ENCODE results near the gene WDTC1. TPM values are rescaled to one million over a fixed set of nuclear protein-coding genes. Genes with fewer than 3 reads are reported as not detected.

Gene WDTC1
- total and polyA plus RNA-seq, 2 of the 13 experiments (the other 11 are each of a cell fraction or from before 2014, with no cell fraction given) = 5.5 TPM

- TF ChIP-seq GTF3A (CRISPR knock-in tag; conservative IDR thresholded peaks at IDR 0.05) (0 out of 2 replicates have a peak, but pooled peaks have one; percentile 40), PTBP1 (IDR thresholded peaks at IDR 0.05; ENCODE audit: low read depth, low read length, poor library complexity, severe bottlenecking) (peak; percentile 48), ZFP41 (CRISPR knock-in tag; IDR thresholded peaks at IDR 0.05; ENCODE audit: borderline replicate concordance) (0 out of 2 replicates have a peak, but pooled peaks have one; percentile 39), AKAP8 (CRISPR knock-in tag; IDR thresholded peaks at IDR 0.05) (peak; percentile 88), ZNF564 (CRISPR knock-in tag; IDR thresholded peaks at IDR 0.05) (peak; percentile 87), ZNF124 (CRISPR knock-in tag; IDR thresholded peaks at IDR 0.05) (peak; percentile 83), ZNF263 (CRISPR knock-in tag; IDR thresholded peaks at IDR 0.05) (peak; percentile 40; the same call in 1 of the 2 replicates), KDM4B (CRISPR knock-in tag; IDR thresholded peaks at IDR 0.05) (peak; percentile 62; the same call in 1 of the 2 replicates), JUND (CRISPR knock-in tag; IDR thresholded peaks at IDR 0.05) (peak; percentile 65; the same call in 1 of the 2 replicates), TCF7L2 (IDR thresholded peaks at IDR 0.05; ENCODE audit: low read depth, low read length) (no peak), ZNF354B (CRISPR knock-in tag; IDR thresholded peaks at IDR 0.05) (peak; percentile 59; the same call in 1 of the 2 replicates), PLSCR1 (CRISPR knock-in tag; IDR thresholded peaks at IDR 0.05; ENCODE audit: borderline replicate concordance) (no peak), NFKB2 (CRISPR knock-in tag; IDR thresholded peaks at IDR 0.05; ENCODE audit: borderline replicate concordance) (peak; percentile 86), SMAD9 (CRISPR knock-in tag; IDR thresholded peaks at IDR 0.05) (no peak), ZNF18 (CRISPR knock-in tag; IDR thresholded peaks at IDR 0.05; ENCODE audit: insufficient replicate concordance) (peak; percentile 53), SOX6 (IDR thresholded peaks at IDR 0.05) (no peak), SOX6 (CRISPR knock-in tag; IDR thresholded peaks at IDR 0.05) (peak; percentile 77)
- TF ChIP-seq, protein P1, sequence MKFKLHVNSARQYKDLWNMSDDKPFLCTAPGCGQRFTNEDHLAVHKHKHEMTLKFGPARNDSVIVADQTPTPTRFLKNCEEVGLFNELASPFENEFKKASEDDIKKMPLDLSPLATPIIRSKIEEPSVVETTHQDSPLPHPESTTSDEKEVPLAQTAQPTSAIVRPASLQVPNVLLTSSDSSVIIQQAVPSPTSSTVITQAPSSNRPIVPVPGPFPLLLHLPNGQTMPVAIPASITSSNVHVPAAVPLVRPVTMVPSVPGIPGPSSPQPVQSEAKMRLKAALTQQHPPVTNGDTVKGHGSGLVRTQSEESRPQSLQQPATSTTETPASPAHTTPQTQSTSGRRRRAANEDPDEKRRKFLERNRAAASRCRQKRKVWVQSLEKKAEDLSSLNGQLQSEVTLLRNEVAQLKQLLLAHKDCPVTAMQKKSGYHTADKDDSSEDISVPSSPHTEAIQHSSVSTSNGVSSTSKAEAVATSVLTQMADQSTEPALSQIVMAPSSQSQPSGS (CRISPR knock-in tag; IDR thresholded peaks at IDR 0.05) = peak; percentile 95
- TF ChIP-seq, protein P2, sequence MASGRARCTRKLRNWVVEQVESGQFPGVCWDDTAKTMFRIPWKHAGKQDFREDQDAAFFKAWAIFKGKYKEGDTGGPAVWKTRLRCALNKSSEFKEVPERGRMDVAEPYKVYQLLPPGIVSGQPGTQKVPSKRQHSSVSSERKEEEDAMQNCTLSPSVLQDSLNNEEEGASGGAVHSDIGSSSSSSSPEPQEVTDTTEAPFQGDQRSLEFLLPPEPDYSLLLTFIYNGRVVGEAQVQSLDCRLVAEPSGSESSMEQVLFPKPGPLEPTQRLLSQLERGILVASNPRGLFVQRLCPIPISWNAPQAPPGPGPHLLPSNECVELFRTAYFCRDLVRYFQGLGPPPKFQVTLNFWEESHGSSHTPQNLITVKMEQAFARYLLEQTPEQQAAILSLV (CRISPR knock-in tag; IDR thresholded peaks at IDR 0.05; ENCODE audit: borderline replicate concordance) = peak; percentile 99; the same call in 1 of the 2 replicates
- TF ChIP-seq, protein P3, sequence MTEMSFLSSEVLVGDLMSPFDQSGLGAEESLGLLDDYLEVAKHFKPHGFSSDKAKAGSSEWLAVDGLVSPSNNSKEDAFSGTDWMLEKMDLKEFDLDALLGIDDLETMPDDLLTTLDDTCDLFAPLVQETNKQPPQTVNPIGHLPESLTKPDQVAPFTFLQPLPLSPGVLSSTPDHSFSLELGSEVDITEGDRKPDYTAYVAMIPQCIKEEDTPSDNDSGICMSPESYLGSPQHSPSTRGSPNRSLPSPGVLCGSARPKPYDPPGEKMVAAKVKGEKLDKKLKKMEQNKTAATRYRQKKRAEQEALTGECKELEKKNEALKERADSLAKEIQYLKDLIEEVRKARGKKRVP (CRISPR knock-in tag; IDR thresholded peaks at IDR 0.05) = peak in 1 of 2 experiments; percentile 90; a peak in 2 of 4 replicates
- TF ChIP-seq, protein P4, sequence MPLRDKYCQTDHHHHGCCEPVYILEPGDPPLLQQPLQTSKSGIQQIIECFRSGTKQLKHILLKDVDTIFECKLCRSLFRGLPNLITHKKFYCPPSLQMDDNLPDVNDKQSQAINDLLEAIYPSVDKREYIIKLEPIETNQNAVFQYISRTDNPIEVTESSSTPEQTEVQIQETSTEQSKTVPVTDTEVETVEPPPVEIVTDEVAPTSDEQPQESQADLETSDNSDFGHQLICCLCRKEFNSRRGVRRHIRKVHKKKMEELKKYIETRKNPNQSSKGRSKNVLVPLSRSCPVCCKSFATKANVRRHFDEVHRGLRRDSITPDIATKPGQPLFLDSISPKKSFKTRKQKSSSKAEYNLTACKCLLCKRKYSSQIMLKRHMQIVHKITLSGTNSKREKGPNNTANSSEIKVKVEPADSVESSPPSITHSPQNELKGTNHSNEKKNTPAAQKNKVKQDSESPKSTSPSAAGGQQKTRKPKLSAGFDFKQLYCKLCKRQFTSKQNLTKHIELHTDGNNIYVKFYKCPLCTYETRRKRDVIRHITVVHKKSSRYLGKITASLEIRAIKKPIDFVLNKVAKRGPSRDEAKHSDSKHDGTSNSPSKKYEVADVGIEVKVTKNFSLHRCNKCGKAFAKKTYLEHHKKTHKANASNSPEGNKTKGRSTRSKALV (CRISPR knock-in tag; IDR thresholded peaks at IDR 0.05) = no peak
Measured at GRCh38 chr1:27321813-27322568, 87.6 kb downstream of the WDTC1 start, which contains the start of gene TMEM222 (continued).
